ENCODE data around the gene NADSYN1. TPM values are rescaled to one million over a fixed set of nuclear protein-coding genes. Genes with fewer than 3 reads are reported as not detected.

NADSYN1 gene
- total RNA-seq, 1 experiment from 2014 or later: 45.1 TPM

DNA sequence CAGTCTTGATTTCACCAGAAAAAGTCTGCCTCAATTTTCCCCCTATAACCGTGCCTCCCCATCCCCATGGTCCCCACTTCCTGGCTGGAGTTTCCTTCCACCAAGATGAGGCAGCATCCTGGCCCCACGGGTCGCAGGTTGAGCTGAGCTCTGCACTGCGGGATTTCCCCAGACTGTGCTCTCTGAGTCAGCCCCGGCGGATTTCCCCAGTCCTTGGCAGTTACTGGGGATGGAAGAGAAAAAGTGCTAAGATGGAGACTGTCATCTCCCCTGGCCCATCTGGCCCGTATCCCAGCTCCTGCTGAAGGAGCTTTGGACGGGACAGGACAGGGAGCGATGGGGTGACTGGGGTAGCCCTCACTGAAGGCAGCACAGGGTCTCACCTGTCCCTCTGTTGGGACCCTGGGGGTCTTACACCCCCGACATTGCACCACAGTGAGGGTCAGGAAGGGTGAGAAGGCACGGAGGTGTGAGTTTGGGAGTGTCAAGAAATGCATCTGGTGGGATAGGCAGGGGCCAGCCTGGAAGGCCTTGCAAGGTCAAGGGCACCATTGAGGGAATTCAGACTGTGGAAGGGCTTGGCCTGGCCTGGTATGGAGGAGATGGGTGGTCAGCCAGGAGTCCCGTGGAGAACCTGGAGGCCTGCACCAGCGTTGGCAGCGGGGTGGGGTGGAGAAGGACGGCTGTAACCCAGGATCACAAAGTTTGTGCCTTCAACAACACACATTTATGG is 36.5 kb downstream of the NADSYN1 start:
- ATAC-seq (no peak), DNase-seq (ENCODE audit: low spot score) (no peak)
- no peaks in the 10 kb centered on the region for H3K9me3 Mint-ChIP-seq
- no peak overlapping the region; the same call in 1 of the 2 replicates for H3K27ac Mint-ChIP-seq
- no peak overlapping the region for H3K4me3 Mint-ChIP-seq
- H3K36me3 Mint-ChIP-seq: peaks cover 40% of the 10 kb centered on the region
- POLR2A ChIA-PET: no interaction called here
- CTCF ChIA-PET: no interaction called here
- TF ChIP-seq, protein P1, sequence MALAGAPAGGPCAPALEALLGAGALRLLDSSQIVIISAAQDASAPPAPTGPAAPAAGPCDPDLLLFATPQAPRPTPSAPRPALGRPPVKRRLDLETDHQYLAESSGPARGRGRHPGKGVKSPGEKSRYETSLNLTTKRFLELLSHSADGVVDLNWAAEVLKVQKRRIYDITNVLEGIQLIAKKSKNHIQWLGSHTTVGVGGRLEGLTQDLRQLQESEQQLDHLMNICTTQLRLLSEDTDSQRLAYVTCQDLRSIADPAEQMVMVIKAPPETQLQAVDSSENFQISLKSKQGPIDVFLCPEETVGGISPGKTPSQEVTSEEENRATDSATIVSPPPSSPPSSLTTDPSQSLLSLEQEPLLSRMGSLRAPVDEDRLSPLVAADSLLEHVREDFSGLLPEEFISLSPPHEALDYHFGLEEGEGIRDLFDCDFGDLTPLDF (CRISPR knock-in tag; IDR thresholded peaks at IDR 0.05): no peak
- TF ChIP-seq, protein P2, sequence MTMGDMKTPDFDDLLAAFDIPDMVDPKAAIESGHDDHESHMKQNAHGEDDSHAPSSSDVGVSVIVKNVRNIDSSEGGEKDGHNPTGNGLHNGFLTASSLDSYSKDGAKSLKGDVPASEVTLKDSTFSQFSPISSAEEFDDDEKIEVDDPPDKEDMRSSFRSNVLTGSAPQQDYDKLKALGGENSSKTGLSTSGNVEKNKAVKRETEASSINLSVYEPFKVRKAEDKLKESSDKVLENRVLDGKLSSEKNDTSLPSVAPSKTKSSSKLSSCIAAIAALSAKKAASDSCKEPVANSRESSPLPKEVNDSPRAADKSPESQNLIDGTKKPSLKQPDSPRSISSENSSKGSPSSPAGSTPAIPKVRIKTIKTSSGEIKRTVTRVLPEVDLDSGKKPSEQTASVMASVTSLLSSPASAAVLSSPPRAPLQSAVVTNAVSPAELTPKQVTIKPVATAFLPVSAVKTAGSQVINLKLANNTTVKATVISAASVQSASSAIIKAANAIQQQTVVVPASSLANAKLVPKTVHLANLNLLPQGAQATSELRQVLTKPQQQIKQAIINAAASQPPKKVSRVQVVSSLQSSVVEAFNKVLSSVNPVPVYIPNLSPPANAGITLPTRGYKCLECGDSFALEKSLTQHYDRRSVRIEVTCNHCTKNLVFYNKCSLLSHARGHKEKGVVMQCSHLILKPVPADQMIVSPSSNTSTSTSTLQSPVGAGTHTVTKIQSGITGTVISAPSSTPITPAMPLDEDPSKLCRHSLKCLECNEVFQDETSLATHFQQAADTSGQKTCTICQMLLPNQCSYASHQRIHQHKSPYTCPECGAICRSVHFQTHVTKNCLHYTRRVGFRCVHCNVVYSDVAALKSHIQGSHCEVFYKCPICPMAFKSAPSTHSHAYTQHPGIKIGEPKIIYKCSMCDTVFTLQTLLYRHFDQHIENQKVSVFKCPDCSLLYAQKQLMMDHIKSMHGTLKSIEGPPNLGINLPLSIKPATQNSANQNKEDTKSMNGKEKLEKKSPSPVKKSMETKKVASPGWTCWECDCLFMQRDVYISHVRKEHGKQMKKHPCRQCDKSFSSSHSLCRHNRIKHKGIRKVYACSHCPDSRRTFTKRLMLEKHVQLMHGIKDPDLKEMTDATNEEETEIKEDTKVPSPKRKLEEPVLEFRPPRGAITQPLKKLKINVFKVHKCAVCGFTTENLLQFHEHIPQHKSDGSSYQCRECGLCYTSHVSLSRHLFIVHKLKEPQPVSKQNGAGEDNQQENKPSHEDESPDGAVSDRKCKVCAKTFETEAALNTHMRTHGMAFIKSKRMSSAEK (CRISPR knock-in tag; IDR thresholded peaks at IDR 0.05; ENCODE audit: borderline replicate concordance): no peak
- TF ChIP-seq ATF1 (CRISPR knock-in tag; IDR thresholded peaks at IDR 0.05) (no peak), GRHL2 (CRISPR knock-in tag; IDR thresholded peaks at IDR 0.05; ENCODE audit: insufficient replicate concordance, severe bottlenecking) (no peak), SMAD3 (CRISPR knock-in tag; IDR thresholded peaks at IDR 0.05; ENCODE audit: borderline replicate concordance) (no peak), EMX1 (CRISPR knock-in tag; IDR thresholded peaks at IDR 0.05) (no peak), JUN (CRISPR knock-in tag; IDR thresholded peaks at IDR 0.05) (no peak), ZNF416 (CRISPR knock-in tag; IDR thresholded peaks at IDR 0.05) (no peak), TEAD1 (CRISPR knock-in tag; IDR thresholded peaks at IDR 0.05) (no peak), JAZF1 (CRISPR knock-in tag; IDR thresholded peaks at IDR 0.05) (no peak), ZNF263 (CRISPR knock-in tag; IDR thresholded peaks at IDR 0.05; ENCODE audit: low read depth) (no peak), SOX15 (CRISPR knock-in tag; IDR thresholded peaks at IDR 0.05) (no peak), ZBTB21 (CRISPR knock-in tag; IDR thresholded peaks at IDR 0.05; ENCODE audit: borderline replicate concordance) (no peak), NR2C2 (CRISPR knock-in tag; IDR thresholded peaks at IDR 0.05) (no peak), SMAD4 (CRISPR knock-in tag; IDR thresholded peaks at IDR 0.05) (no peak)
- TF ChIP-seq, protein P3, sequence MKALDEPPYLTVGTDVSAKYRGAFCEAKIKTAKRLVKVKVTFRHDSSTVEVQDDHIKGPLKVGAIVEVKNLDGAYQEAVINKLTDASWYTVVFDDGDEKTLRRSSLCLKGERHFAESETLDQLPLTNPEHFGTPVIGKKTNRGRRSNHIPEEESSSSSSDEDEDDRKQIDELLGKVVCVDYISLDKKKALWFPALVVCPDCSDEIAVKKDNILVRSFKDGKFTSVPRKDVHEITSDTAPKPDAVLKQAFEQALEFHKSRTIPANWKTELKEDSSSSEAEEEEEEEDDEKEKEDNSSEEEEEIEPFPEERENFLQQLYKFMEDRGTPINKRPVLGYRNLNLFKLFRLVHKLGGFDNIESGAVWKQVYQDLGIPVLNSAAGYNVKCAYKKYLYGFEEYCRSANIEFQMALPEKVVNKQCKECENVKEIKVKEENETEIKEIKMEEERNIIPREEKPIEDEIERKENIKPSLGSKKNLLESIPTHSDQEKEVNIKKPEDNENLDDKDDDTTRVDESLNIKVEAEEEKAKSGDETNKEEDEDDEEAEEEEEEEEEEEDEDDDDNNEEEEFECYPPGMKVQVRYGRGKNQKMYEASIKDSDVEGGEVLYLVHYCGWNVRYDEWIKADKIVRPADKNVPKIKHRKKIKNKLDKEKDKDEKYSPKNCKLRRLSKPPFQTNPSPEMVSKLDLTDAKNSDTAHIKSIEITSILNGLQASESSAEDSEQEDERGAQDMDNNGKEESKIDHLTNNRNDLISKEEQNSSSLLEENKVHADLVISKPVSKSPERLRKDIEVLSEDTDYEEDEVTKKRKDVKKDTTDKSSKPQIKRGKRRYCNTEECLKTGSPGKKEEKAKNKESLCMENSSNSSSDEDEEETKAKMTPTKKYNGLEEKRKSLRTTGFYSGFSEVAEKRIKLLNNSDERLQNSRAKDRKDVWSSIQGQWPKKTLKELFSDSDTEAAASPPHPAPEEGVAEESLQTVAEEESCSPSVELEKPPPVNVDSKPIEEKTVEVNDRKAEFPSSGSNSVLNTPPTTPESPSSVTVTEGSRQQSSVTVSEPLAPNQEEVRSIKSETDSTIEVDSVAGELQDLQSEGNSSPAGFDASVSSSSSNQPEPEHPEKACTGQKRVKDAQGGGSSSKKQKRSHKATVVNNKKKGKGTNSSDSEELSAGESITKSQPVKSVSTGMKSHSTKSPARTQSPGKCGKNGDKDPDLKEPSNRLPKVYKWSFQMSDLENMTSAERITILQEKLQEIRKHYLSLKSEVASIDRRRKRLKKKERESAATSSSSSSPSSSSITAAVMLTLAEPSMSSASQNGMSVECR (CRISPR knock-in tag; IDR thresholded peaks at IDR 0.05; ENCODE audit: borderline replicate concordance): no peak
- TF ChIP-seq, protein P4, sequence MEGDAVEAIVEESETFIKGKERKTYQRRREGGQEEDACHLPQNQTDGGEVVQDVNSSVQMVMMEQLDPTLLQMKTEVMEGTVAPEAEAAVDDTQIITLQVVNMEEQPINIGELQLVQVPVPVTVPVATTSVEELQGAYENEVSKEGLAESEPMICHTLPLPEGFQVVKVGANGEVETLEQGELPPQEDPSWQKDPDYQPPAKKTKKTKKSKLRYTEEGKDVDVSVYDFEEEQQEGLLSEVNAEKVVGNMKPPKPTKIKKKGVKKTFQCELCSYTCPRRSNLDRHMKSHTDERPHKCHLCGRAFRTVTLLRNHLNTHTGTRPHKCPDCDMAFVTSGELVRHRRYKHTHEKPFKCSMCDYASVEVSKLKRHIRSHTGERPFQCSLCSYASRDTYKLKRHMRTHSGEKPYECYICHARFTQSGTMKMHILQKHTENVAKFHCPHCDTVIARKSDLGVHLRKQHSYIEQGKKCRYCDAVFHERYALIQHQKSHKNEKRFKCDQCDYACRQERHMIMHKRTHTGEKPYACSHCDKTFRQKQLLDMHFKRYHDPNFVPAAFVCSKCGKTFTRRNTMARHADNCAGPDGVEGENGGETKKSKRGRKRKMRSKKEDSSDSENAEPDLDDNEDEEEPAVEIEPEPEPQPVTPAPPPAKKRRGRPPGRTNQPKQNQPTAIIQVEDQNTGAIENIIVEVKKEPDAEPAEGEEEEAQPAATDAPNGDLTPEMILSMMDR (IDR thresholded peaks at IDR 0.05): no peak
- TF ChIP-seq, protein P5, sequence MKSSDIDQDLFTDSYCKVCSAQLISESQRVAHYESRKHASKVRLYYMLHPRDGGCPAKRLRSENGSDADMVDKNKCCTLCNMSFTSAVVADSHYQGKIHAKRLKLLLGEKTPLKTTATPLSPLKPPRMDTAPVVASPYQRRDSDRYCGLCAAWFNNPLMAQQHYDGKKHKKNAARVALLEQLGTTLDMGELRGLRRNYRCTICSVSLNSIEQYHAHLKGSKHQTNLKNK (CRISPR knock-in tag; IDR thresholded peaks at IDR 0.05): no peak
- TF ChIP-seq, protein P6, sequence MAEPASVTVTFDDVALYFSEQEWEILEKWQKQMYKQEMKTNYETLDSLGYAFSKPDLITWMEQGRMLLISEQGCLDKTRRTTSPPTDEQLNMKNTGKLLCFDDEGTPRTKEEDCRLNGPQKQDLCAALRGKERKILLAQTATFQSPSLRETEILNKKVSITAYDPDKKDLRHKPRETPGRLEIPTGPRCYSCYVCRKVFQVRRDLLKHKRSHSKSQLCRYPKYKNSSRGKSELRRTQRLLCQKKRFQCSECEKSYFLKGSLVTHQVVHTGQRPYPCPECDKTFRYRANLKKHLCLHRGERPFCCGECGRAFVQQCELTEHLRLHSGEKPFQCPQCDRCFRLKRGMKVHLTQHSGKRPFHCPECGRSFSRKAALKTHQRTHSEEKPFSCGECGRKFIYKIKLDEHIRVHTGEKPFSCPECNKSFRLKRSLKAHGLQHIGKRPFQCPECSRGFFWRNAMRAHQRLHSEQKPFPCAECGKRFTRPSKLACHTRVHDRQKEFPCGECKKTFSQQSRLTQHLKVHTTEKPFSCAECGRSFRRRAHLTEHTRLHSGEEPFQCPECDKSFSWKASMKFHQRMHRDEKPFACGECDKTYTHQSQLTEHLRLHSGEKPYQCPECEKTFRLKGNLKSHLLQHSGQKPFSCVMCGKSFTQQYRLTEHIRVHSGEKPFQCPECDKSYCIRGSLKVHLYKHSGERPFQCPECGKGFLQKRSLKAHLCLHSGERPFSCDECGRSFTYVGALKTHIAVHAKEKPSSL (CRISPR knock-in tag; conservative IDR thresholded peaks at IDR 0.05): no peak
- peaks cover 6% of the 10 kb centered on the region for H3K4me1 Mint-ChIP-seq
- H3K27me3 Mint-ChIP-seq (ENCODE audit: low read depth): no peaks in the 10 kb centered on the region

Measured in WTC11 (cell line).